HuH-7.5 (cell line): Measurements from ENCODE around the gene SLC28A1.

Experiments used
- DNase-seq: peaks from one replicate; pipeline ENCODE4 v3.0.0; 2011; ENCODE audit warnings: low spot score

The SLC28A1 gene

GRCh38 chr15:84942456-84942855 lies 58.0 kb downstream of the SLC28A1 start:
- DNase-seq = no peak

GRCh38 chr15:84944311-84944710 lies 59.8 kb downstream of the SLC28A1 start:
- no peak for DNase-seq

GRCh38 chr15:84944861-84945260 lies 60.4 kb downstream of the SLC28A1 start:
- no peak for DNase-seq

GRCh38 chr15:84946772-84947489 lies 62.5 kb downstream of the SLC28A1 start:
- no peak for DNase-seq

- DNase-seq = no peak
Observed at GRCh38 chr15:84947947-84948830, 63.7 kb downstream of the SLC28A1 start.

- no peak for DNase-seq
Observed at GRCh38 chr15:84949043-84949442, 64.6 kb downstream of the SLC28A1 start.

- no peak for DNase-seq
Observed at GRCh38 chr15:84949845-84950569, 65.5 kb downstream of the SLC28A1 start.

GRCh38 chr15:84950570-84951111 lies 66.2 kb downstream of the SLC28A1 start:
- DNase-seq = no peak

GRCh38 chr15:84951736-84952135 lies 67.3 kb downstream of the SLC28A1 start:
- no peak for DNase-seq

GRCh38 chr15:84953136-84953535 lies 68.7 kb downstream of the SLC28A1 start:
- DNase-seq = no peak

GRCh38 chr15:84953726-84954125 lies 69.3 kb downstream of the SLC28A1 start:
- no peak for DNase-seq

- peak; percentile 82 for DNase-seq
Observed at GRCh38 chr15:84955089-84955848, 70.8 kb downstream of the SLC28A1 start.

GRCh38 chr15:84956199-84956598 lies 71.7 kb downstream of the SLC28A1 start:
- DNase-seq = no peak

- no peak for DNase-seq
Observed at GRCh38 chr15:84960391-84961113, 76.1 kb downstream of the SLC28A1 start.

- DNase-seq = no peak
Observed at GRCh38 chr15:84961114-84961452, 76.6 kb downstream of the SLC28A1 start.

GRCh38 chr15:84961707-84962106 lies 77.2 kb downstream of the SLC28A1 start:
- no peak for DNase-seq

- no peak for DNase-seq
Observed at GRCh38 chr15:84962955-84963354, 78.5 kb downstream of the SLC28A1 start.

- DNase-seq = no peak
Observed at GRCh38 chr15:84967380-84967779, 82.9 kb downstream of the SLC28A1 start.

GRCh38 chr15:84968301-84968700 lies 83.8 kb downstream of the SLC28A1 start:
- no peak for DNase-seq

- DNase-seq = no peak
Observed at GRCh38 chr15:84969257-84969656, 84.8 kb downstream of the SLC28A1 start.

- no peak for DNase-seq
Observed at GRCh38 chr15:84970843-84971242, 86.4 kb downstream of the SLC28A1 start.
